Measurements from ENCODE around the gene LCN15.
"Not testable (repeated sequence)": the region's sequence is repeated elsewhere in the genome, so short reads cannot be mapped to it uniquely, and the experiment has no call there.

Gene LCN15

GRCh38 chr9:136793086-136793946, 29.0 kb upstream of the LCN15 start:
- no peak for DNase-seq

DNA sequence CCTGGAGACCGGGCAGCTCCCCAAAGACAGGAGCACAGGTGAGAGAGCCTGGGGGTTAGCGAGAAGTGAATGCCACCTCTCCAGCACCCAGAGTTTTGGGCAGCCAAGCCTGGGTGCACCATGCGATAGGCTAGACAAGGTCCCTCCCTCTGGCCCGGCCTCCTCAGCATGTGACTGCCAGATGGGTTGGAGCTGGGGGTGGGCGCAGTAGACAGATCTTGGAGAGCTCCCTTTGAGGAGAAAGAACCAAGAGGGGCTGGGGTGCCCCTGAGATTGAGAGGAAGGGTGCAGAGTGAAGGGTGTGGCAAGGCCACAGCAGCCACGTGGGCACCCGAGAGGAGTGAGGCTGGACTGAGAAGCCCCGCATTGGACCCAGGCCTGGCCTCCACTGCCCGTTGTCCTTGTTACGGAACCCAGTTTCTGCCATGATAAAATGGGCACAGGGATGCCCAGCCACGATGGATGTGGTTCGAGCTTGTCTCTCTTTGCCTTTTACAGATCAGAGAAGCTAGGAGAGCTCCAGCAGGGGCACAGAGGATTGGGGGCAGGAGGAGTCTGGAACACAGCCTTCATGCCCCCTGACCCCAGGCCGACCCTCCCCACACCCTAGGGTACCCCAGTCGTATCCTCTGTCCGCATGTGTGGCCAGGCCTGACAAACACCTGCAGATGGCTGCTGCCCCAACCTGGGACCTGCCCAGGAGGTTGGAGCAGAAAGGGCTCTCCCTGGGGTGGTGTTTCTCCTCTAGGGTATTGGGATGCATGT, 28.2 kb upstream of the LCN15 start:
- DNase-seq = no peak

GRCh38 chr9:136791516-136792276, 27.4 kb upstream of the LCN15 start:
- DNase-seq = peak in 1 of 2 donors; percentile 51

DNA sequence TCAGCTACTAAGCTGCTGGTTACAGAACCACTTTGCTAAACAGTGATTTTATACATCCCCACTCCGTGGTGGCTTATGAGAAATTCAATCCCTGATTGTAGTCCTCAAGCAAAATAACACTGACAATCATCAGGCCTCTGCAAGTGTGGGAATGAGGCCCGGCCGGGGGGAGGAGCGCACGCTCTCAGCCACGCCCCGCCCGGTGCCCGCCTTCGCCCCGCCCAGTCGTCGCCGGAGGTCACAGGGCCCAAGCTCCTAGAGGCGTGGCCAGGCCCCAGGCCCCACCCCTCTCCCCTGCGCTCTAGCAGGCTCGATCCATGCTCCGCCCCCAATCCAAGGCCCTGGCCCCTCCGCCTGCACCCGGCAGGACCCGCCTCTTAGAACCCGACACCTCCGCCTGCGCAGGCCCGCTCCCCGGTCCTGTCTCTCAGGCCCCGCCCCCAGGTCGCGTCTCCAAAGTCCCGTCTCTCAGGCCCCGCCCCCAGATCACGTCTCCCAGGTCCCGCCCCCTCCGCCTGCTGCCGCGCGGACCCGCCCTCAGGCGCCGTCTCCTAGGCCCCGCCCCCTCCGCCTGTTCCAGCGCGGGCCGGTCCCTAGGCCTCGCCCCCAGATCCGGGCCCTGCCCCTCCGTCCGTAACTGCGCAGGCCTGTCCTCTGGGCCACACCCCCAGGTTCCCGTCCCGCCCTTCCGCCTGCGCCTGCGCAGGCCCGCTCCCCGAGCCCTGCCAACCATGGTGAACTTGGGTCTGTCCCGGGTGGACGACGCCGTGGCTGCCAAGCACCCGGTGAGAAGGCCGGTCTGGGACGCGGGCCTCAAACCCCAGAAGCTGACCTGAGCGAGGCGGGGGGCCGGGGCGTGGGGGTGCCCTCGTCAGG, 26.6 kb upstream of the LCN15 start, which contains the start of gene TMEM141:
Gene TMEM141, plus strand, starts transcription at position 705 of the 876 bp plus-strand sequence. Its CDS starts 27 bp downstream, at position 732.
- DNase-seq = peak; percentile 99 to 100

- DNase-seq = no peak
Measured at GRCh38 chr9:136789523-136789937, 25.2 kb upstream of the LCN15 start.

GRCh38 chr9:136788644-136789522, 24.6 kb upstream of the LCN15 start:
- not testable (repeated sequence) for DNase-seq

- DNase-seq = peak; percentile 23 to 26
Measured at GRCh38 chr9:136787690-136788400, 23.5 kb upstream of the LCN15 start.

DNA sequence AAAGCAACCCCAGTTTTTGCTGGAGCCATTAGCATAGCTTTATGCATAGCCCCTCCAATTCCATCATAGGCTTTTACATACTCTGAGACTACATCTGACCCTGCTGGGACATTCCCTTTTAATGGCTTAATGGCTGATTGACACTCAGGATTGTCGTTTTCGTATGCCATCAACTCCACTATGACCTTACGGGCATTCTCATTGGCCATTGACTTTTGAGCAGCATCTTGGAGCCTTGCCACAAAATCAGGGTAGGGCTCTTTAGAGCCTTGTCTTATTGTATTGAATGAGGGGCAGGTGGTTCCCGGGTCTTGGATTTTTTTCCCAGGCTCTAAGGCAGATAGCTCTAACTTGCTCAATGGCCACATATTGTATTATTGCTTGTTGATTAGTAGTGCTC, 22.7 kb upstream of the LCN15 start:
- not testable (repeated sequence) for DNase-seq

GRCh38 chr9:136786451-136786850, 22.1 kb upstream of the LCN15 start:
- DNase-seq = no peak

DNA sequence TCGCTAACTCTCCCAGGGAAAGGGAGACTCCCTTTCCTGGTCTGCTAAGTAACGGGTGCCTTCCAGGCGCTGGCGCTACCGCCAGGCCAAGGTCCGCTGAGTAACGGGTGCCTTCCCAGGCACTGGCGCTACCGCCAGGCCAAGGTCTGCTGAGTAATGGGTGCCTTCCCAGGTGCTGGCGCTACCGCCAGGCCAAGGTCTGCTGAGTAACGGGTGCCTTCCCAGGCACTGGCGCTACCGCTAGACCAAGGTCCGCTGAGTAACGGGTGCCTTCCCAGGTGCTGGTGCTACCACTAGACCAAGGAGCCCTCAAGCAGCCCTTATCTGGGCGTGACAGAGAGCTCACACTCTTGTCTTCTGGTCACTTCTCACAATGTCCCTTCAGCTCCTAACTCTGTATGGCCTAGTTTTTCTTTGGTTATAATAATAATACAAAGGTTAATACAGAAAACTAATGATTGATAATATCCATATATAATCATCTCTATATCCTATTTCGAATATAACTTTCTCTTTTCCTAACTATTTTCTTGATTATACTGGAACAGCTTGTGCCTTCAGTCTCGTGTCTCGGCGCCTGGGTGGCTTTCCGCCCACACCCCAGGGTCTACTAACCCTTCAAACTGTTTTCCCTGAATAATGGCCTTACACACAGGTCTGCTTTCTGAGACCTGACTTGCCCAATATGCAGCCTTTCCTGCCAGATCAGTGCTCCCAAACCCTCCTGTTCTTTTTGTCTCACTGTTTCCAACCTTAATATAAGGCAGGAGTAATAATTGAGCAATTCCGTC, 21.4 kb upstream of the LCN15 start:
- not testable (repeated sequence) for DNase-seq

DNA sequence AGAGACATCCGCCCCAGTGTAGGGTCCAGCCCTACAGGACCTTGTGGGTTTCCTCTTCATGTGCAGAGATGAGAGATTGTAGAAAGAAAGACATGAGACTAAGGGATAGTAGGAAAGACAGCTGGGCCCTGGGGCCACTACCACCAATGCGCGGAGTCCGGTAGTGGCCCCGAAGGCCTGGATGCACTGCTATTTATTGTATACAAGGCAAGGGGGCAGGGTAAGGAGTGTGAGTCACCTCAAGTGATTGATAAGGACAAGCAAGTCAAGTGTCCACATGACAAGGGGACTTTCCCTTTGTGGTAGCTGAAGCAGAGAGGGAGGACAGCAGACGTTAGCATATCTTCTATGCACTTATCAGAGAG, 20.7 kb upstream of the LCN15 start:
- no peak for DNase-seq

GRCh38 chr9:136784249-136784996, 20.1 kb upstream of the LCN15 start:
- DNase-seq = no peak

DNA sequence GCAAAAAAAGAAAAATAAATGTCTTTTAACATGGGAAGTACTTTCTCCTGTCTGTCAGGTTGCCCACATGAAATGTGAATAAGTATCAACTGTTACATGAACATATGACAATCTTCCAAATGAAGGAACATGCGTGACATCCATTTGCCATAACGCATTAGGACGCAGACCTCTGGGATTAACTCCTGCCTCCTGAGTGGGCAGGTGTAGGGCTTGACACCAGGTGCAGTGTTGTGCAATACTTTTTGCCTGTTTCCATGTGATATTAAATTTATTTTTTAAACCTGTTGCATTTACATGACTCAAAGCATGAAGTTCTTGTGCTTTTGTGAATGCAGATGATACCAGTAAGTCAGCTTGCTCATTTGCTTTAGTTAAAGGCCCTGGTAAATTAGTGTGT, 18.1 kb upstream of the LCN15 start:
- DNase-seq = no peak

GRCh38 chr9:136779808-136780207, 15.5 kb upstream of the LCN15 start:
- DNase-seq = no peak

DNA sequence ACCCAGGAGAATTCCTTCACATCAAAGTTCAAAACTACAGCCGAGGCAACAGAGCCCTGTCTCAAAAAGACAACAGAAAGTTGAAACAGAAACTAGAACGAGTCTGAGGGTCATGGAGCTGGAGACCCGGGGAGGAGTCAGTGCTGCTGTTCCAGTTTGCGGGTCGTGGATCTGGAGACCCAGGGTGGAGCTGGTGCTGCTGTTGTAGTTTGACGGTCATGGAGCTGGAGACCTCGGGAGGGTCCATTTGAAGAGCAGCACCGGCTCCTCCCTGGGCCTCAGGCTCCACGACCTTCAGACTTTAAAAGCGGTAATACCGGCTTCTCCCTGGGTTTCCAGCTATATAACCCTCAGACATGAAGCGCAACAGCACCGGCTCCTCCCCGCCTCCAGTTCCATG, 13.0 kb upstream of the LCN15 start:
- no peak for DNase-seq

GRCh38 chr9:136776947-136777346, 12.6 kb upstream of the LCN15 start:
- no peak for DNase-seq

DNA sequence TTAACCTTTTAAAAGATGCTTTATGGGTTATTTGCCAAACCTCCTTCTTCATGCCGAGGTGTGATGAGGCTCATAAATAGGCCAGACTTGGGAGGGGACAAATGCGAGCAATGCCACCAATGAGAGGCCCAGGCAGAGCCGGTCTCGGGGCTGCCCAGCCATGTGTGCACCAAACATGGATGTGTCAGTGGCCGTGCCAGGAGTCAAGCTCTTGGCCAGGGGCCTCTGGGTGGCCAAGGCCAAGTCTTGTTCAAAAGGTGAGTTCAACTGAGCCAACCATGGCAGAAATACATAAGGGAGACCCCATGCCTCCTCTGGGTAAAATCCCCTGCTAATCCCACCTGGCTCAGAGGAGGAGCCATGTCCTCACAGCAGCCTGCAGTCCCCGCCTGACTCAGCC, 10.9 kb upstream of the LCN15 start:
- DNase-seq = no peak

DNA sequence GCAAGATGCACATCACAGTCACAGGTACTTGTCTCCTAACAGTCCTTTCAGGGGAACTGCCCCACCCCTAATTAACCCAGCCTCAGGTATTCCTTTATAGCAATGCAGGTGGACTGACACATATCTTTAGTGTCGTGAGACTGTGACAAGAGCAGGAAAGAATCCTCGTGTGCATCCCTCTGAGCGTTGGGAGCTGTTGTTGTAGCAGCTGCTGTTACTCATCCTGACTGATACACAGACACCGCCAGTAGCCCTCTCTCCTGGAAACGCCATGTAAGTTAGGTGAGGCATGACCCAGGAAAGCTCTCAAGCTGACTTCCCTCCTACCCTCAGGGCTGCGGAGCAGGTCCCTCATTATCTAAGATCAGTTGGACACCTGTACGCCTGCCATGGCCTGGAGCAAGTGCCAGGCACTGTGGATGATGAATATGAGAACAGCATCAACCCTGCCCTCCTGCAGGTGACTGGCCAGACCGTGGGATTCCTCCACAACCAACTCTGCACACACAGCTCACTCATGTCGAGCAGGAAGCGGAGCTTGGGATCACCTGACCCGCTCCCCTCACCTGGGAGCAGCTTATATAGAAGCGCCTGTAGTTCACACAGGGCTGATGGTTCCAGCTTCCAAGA, 10.2 kb upstream of the LCN15 start:
- DNase-seq = no peak

Data from bone marrow (tissue), 2 donors.